GM18909 (cell line): Measurements from ENCODE around the gene CCDC148.
"Not testable (repeated sequence)": the region's sequence is repeated elsewhere in the genome, so short reads cannot be mapped to it uniquely, and the experiment has no call there.

Experiments used
- ATAC-seq: cut with Tn5 transposase; IDR thresholded peaks from one replicate; pipeline ENCODE4 v1.9.1; 2021; ENCODE audit warnings: mild to moderate bottlenecking; ENCODE audit not compliant: unreplicated experiment, poor library complexity

The CCDC148 gene

DNA sequence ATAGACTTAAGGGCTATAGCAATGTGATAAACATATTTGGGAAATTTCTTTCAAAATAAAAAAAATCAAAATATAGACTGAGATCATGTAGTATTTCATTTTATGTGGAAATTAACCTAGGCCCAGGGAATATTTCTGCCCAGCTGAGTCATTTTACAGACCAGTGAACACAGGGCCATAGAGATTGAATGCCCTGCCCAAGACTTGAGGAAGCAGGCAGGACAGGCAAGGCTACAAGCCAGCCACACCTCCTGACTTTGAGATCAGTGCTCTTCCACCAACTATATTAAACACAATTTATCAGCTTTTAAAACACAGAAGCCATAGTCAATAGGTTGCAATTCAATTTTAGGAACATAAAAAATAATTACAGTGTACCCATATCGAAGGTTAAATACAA lies 12.9 kb downstream of the CCDC148 start:
- ATAC-seq, result no peak

DNA sequence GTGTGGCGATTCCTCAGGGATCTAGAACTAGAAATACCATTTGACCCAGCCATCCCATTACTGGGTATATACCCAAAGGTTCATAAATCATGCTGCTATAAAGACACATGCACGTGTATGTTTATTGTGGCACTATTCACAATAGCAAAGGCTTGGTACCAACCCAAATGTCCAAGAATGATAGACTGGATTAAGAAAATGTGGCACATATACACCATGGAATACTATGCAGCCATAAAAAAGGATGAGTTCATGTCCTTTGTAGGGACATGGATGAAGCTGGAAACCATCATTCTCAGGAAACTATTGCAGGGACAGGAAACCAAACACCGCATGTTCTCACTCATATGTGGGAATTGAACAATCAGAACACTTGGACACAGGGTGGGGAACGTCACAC lies 17.5 kb downstream of the CCDC148 start:
- ATAC-seq, result not testable (repeated sequence)

DNA sequence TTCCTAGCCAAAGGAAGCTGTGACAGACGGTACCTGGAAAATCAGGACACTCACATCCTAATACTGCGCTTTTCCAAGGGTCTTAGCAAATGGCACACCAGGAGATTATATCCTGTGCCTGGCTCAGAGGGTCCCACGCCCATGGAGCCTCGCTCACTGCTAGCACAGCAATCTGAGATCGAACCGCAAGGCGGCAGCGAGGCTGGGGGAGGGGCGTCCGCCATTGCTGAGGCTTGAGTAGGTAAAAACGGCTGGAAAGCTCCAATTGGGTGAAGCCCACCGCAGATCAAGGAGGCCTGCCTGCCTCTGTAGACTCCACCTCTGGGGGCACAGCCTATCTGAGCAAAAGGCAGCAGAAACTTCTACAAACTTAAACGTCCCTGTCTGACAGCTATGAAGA lies 22.8 kb downstream of the CCDC148 start:
- ATAC-seq, result not testable (repeated sequence)

DNA sequence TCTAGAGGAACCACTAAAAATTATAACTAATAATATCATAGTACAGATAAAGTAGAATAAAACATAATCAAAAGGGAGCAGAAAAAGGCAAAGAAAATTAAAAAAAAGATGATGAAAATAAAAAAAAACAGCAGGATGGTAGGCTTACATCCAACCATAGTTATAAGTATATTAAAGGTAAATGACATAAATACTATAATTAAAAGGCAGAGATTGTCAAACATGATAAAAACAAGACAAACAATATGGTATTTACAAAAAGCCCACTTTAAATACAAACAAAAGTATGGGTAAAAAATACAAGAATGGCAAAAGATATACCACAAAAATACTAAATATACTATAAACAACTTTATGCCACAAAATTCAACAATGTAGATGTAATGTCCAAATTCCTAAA lies 24.4 kb downstream of the CCDC148 start:
- no peak for ATAC-seq

DNA sequence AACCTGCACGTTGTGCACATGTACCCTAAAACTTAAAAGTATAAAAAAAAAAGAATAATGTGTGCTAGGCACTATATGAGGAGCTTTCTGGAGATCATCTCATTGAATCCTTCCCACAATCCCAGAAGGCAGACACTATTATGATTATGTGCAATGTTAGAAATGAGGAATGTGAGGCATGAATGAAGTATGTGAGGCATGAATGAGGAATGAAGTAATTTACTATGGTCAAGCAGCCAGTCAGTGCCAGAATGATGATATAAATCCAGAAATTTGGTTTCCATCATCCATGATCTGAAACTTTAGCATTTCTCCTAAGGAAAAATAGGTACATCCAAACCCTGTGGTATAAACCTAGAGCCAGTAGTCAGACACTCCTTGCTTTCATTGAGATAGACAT lies 42.0 kb downstream of the CCDC148 start:
- ATAC-seq, result no peak

DNA sequence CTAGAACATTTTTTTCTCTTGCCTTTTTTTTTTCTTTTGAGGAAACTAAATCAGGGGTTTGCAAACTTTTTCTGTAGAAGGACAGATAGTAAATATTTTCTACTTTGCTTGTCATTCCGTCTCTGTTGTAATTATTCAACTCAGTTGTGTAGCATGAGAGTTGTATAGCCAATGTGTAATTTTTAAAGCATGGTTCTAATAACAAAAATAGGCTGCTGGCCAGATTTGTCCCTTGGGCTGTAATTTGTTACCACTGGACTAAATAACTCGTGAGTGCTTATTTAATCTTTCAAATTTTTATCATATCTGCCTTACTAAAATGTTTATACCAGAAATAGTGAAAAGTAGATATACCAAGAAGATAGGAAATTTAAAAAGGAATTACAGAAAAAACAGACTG lies 43.0 kb downstream of the CCDC148 start:
- ATAC-seq, result no peak

DNA sequence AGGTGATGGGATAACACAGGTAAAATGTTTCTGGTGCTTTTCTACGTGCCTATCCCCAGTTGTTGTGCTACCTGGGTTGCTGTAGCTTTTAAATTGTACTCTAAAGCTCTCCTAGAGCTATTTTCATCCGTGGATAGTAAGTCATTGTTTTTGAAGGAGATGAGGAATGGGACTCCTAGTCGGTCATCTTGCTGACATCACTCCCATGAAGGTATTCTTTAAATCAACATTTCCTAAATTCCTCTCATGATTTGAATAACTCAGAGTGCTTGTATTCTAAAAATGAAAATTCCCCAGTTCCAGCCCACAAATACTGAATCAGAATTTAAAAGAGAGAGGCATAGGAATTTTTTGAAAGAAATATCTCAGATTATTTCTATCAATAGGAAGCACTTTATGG lies 44.3 kb downstream of the CCDC148 start:
- ATAC-seq, result no peak

DNA sequence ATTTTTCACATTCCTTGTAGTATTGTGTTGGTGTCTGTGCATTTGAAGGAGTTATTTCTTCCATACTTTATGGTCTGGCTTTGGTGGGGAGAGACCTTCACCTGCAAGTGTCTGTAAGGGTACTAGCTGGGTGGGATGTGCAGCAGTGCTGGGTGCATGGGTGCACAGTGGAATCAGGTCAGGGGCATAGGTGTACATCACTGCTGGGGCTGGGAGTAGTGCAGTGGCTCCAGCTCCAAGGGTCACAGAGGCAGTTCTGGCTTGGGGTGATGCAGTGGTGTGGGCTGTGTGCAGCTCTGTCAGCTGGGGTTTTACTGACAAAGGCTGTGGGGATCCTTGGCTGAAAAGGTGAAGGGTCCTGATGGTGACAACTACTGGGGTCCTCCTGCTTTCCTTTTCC lies 44.8 kb downstream of the CCDC148 start:
- no peak for ATAC-seq

DNA sequence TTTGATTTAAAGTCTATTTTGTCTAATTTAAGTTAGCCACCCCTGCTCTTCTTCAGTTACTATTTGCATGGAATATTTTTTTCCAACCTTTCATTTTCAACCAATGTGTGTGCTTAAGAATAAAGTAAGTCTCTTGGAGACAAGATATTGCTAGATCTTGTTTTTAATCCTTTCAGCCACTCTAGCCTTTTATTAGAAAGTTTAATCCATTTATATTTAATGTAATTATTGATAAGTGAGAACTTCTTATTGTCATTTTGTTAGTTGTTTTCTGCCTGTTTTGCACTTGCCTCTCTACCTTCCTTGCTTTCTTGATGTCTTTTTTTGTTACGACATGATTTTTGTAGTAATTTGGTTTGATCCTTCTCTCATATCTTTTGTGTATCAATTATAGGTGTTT lies 46.4 kb downstream of the CCDC148 start:
- ATAC-seq, result no peak

DNA sequence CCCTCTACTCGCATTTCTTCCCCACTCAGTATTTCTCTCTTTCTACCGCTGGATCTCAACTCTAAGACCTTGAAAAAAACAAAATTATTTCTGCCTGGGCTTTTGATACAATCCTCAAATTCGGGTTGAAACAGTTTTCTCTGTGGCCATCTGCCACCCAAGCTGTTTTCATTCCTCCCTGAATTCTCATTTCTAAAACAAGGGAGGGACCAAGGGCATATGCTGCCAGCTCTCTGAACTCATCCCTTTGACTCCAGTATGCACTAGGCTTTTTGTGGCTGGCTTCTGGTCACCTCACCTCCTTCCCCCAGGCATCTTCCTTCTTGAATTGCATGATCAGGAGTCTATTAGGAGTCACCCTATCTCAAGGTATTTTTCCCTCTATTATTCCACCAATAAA lies 49.5 kb downstream of the CCDC148 start:
- ATAC-seq, result no peak

DNA sequence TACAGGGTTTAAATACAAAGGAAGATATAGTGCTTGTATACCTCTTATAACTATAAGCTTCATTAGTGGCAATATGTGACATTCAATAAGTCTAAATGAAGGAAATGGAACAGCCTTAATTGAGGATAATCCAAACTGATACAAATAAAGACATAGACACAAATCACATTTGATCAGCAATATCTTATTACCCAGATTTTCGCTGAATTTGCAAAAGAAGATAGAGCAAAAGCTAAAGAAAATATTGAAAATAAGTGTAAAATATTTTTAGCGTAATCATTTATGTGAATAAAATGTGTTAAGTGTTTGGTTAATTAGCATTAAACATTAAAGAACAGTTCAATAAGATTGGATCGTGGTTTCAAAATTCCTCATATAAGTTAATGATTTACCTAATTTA lies 51.2 kb downstream of the CCDC148 start:
- ATAC-seq, result no peak

DNA sequence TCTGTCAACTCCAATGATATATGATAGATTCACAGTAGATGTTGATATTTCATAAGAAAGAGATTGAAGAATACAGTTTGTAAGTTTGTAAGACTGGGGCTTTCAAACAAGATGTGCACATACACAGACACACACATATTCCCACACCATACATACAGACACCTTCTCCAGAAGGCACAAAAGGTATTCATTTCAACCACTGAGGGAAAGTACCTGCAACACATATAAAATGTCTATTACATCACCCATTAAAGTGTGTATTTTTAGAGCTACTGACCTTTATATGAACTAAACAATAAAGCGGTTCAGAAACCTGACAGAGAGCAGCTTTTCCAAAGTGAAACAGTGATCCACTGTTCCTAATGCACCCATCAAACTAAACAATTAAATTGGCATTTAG lies 53.3 kb downstream of the CCDC148 start:
- ATAC-seq, result no peak

DNA sequence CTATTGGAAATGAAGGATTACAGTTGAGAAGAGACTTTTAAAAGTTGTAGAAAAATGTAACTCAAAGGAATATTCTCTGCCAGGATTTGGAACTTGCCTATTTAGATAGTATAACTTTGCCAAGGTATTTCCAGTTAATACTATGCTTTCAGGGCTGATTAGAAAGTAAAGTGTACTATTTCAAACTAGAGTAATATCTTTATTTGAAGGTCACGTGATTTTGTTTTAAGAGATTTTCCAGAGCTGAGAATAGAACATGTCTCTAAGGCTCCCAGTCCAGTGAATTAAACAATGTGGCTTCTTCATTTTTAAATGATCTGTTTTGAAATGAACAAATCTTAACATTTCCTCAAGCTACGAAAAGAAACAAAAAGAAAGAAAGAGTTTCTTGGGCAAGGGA lies 53.9 kb downstream of the CCDC148 start:
- ATAC-seq, result no peak

DNA sequence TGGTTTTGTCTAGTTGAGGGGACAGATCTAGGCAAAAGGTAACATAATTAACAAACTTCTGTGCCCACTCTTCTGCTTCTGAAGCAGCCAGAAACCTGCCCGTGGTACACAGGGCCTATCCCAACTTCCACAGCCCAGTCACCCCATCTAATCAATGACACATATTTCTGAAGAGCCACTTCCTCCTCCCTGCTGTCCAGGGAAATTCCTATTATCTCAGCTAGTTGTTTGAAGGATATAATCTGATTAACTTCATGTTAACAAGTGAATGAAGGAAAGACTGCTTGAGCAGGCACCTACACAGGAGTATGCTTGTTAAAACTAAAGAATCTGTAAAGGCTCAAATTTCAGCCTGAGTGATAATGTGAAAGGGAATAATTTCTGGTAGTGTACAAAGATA lies 61.4 kb downstream of the CCDC148 start:
- ATAC-seq, result no peak

DNA sequence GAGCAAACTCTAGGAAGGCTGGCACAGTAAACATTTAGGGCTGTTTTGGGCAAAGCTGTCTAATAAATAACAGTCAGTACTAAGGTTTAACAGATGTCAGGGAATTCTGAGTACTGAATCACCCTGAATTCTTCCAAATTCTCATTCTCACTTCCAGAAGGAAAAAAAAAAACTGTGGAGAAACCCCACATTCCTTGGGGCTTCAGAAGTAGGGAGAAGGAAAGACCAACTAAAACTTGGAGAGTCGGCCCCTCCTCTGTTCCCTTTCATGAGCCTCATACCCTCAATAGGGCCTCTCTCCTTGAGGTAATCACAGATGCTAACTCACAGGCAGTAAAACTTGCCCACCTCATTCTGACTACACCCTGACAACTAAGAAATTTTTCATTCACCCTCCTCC lies 62.1 kb downstream of the CCDC148 start:
- no peak for ATAC-seq

DNA sequence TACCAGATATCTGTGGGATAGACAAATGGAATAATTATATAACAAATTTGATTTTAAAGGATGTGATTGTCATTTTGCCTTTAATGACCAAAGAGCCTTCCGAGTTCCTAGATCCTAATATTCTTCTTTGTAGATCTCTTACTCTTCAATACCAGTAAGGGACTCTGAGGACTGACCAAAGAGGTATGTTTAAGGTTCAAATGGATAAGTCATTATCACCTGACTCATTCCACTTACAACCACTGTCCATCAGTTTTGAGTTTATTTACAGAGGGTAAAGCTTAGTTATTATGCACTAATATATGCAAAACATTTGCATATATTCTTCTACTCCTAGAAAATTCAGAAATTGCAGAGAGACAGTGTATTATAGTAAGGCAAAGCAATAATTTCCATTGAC lies 62.7 kb downstream of the CCDC148 start:
- ATAC-seq, result no peak

DNA sequence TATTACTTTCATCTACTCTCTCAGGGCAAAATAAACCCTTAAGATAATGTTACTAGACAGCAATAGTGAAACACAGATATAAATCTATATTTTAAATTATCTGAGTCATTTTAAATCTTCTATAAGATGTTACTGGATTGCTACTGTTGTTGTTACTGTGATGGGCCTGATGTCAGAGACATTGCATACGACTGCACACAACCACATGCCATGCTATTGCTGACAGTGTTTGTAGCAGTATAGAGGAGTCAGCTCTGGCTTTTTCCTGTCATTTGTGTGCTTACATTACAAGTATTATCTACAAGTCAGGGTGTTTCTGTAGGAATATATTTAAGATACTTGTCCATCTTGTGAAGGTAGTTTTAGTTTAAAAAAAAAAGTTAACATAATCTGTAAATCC lies 63.9 kb downstream of the CCDC148 start:
- no peak for ATAC-seq

DNA sequence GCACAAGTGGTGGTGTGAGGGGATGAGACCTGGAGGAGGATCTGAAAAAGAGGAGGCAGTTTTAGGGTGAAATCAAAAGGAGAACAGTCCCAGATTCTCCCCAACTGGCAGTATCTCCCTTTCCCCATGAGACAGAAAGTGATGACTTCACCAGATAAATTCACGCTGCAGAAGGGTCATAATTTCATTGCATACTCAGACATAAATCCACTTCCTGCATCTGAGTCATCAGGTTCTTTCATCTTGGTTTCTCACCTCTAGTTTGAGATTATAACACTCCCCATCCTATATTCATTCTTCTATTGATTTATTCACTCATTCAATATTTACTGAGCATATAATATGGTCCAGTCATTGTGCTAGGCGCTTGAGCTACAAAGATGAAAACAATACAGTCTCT lies 64.7 kb downstream of the CCDC148 start:
- peak; percentile 53 for ATAC-seq

DNA sequence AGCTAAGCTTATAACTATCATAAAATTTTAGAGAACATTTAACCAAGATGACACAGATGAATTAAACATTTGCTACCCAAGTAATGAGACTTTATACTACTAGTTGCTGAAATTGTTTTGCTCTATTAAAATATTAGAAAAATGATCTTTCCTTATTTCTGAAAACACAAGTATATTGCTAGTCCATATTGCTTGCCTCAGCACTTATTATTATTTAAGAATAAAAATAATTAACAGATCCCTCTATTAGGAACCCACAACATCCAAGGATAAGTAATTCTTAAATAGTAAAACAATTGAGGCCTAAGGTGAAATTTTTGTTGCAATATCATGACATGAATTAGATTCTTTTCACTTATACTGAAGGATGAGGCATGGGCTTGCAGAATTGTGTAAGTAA lies 65.2 kb downstream of the CCDC148 start:
- ATAC-seq, result no peak

DNA sequence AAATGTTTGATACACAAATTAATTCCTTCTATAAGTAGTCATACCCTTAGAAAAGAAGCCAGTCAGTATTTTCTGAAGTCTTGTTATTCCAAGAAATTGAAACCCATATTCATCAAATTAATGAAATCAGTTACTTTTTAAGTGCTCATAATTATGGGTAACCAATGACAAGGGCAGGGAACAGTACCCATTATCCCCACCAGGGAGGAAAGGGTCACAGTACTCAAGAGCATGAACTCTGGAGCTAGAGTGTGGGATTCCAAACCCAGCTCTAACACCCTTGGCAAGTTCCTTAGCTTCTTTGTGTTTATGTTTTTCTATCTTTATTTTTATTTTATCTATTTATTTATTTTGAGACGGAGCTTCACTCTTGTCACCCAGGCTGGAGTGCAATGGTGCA lies 68.4 kb downstream of the CCDC148 start:
- no peak for ATAC-seq

DNA sequence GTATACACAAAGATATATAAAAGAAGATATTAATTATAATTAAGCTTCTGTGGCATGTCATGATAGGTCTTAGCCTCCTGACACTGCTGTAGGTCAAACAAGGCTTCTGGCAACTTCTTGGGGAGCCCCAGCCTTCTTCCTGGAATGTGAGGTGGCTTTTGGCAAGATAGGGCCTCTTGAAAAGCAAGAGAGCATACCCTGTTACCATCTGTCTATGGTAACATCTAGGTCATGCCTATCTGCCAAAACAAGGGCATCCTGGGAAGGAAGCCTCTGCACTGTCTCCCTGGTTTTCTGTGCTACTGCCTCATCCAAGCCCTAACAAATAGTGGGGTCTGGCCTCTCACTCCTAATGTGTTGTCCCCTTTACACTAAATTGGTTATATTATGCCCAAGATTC lies 70.9 kb downstream of the CCDC148 start:
- ATAC-seq, result no peak

DNA sequence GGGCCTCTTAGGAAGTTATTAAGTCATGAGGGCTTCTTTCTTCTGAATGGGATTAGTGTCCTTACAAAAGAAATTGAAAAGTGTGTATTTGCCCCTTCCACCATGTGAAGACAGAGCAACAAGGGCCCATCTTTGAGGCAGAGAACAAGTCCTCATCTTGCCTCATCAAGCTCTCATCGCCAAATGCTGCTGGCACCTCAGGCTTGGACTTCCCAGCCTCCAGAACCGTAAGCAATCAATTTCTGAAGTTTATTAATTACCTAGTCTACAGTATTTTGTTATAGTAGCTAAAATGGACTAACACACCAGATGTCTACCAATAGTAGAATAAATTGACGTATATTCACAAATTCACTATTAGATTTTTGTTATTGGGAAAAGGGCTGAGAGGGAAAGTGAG lies 74.6 kb downstream of the CCDC148 start:
- ATAC-seq, result no peak

DNA sequence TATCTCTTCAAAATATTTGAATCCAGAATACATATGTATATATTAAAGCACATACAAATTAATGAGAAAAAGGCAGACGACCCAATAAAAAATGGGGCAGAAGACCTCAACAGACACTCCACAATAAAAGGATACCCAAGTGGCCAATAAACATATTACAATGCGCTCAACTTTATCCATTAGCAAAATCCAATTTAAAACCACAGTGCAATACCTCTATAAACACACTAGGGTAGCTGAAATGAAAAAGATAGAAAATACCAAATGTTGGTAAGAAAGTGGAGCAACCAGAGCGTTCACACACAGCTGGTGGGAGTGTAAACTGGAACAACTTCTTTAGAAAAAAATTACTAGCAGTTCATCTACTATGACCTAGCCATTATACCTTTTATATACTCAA lies 75.3 kb downstream of the CCDC148 start:
- no peak for ATAC-seq
